C4-2B (cell line): ENCODE data around the gene KANK4.

Experiments
- ZFX ChIP-seq: fragments of 450-650 bp; IDR thresholded peaks from 2 replicates; pipeline ENCODE4 v1.6.1; 2017
- TF ChIP-seq, protein P1 (sequence below): fragments of 450-650 bp; conservative IDR thresholded peaks from 2 replicates; pipeline ENCODE4 v1.5.1; 2017; ENCODE audit warnings: mild to moderate bottlenecking

DNA sequence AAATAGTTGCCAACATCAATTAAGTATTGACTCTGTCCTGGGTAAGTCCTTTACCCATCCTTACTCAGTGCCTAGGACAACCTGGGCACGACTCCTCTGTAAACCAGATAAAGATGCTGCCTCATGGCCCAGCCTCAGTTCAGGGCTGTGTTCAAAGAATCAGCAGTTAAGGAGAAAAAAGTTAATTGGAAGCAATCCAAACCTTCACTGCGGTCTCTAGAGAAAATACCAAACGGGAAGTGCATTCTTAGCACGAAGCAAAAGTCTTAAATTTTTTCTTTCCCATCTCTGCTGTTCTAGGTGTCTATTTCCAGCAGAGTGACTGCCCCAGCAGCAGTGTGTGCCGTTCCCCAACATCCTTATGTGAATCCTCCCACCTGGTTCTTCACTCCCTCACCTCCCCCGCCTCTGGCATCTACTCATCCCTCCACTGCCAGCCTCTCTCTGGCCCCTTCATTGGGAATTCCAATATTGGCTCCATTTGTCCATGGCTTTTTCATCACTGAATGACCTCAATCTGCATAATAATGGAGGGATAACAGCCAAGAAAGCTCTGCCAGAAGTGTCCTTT lies 23.2 kb downstream of the KANK4 start:
- TF ChIP-seq, protein P1, sequence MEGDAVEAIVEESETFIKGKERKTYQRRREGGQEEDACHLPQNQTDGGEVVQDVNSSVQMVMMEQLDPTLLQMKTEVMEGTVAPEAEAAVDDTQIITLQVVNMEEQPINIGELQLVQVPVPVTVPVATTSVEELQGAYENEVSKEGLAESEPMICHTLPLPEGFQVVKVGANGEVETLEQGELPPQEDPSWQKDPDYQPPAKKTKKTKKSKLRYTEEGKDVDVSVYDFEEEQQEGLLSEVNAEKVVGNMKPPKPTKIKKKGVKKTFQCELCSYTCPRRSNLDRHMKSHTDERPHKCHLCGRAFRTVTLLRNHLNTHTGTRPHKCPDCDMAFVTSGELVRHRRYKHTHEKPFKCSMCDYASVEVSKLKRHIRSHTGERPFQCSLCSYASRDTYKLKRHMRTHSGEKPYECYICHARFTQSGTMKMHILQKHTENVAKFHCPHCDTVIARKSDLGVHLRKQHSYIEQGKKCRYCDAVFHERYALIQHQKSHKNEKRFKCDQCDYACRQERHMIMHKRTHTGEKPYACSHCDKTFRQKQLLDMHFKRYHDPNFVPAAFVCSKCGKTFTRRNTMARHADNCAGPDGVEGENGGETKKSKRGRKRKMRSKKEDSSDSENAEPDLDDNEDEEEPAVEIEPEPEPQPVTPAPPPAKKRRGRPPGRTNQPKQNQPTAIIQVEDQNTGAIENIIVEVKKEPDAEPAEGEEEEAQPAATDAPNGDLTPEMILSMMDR = no peak
- TF ChIP-seq ZFX = no peak
